ENCODE measurements around the gene OAF.
"Not testable (repeated sequence)": the region's sequence is repeated elsewhere in the genome, so short reads cannot be mapped to it uniquely, and the experiment has no call there.

GRCh38 chr11:120180063-120180462 lies 30.8 kb upstream of the OAF start:
- not testable (repeated sequence) for TF ChIP-seq CTCF (IDR thresholded peaks at IDR 0.05; ENCODE audit: insufficient read depth, low read length); POLR2AphosphoS5 (IDR thresholded peaks at IDR 0.05; ENCODE audit: low read depth)
